ENCODE results near the gene POLN.

- no peak for TF ChIP-seq MAX (IDR thresholded peaks at IDR 0.05; ENCODE audit: low read depth, low read length)
- TF ChIP-seq, protein P1, sequence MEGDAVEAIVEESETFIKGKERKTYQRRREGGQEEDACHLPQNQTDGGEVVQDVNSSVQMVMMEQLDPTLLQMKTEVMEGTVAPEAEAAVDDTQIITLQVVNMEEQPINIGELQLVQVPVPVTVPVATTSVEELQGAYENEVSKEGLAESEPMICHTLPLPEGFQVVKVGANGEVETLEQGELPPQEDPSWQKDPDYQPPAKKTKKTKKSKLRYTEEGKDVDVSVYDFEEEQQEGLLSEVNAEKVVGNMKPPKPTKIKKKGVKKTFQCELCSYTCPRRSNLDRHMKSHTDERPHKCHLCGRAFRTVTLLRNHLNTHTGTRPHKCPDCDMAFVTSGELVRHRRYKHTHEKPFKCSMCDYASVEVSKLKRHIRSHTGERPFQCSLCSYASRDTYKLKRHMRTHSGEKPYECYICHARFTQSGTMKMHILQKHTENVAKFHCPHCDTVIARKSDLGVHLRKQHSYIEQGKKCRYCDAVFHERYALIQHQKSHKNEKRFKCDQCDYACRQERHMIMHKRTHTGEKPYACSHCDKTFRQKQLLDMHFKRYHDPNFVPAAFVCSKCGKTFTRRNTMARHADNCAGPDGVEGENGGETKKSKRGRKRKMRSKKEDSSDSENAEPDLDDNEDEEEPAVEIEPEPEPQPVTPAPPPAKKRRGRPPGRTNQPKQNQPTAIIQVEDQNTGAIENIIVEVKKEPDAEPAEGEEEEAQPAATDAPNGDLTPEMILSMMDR (IDR thresholded peaks at IDR 0.05; ENCODE audit: low read depth, low read length), result no peak
Measured at GRCh38 chr4:2186865-2187172, 55.1 kb downstream of the POLN start.
